MM.1S (cell line): ENCODE measurements around the gene ITPR1.

Source experiments
- EZH2 ChIP-seq: fragments of 300-600 bp; sonication (generic); optimal IDR thresholded peaks from 2 replicates; pipeline ENCODE3; 2017; ENCODE audit warnings: low read depth, mild to moderate bottlenecking, antibody characterized with exemption, low read length, mixed read lengths
- EZH2phosphoT487 ChIP-seq: fragments of 300-600 bp; sonication (generic); IDR thresholded peaks from 2 replicates; pipeline ENCODE4 v1.6.1; 2018; ENCODE audit warnings: antibody characterized with exemption, low read length
- TF ChIP-seq, protein P1 (sequence below): fragments of 300-600 bp; sonication (generic); IDR thresholded peaks from 2 replicates; pipeline ENCODE4 v1.5.1; 2016; ENCODE audit warnings: antibody characterized with exemption, low read length, mixed read lengths

DNA sequence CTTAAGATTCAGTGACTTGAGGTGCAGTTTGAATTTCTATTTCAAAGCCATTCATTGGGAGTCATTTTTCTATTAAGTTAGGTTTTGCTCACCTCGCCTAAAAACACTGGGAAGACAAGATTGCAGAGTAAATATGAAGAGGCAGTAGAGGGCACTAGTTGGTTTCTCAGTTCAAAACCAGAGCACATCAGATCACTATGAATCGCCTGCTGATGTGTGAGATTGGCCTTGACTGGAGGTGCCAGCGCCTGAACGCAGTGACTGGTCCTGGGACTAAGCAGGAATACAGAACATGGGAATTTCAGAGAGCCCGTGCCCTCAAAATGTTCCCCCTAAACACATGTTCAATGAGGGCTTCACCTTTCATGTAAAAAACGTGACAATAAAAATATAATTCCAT, 229.0 kb downstream of the ITPR1 start:
- TF ChIP-seq EZH2phosphoT487 (no peak), EZH2 (no peak)
- TF ChIP-seq, protein P1, sequence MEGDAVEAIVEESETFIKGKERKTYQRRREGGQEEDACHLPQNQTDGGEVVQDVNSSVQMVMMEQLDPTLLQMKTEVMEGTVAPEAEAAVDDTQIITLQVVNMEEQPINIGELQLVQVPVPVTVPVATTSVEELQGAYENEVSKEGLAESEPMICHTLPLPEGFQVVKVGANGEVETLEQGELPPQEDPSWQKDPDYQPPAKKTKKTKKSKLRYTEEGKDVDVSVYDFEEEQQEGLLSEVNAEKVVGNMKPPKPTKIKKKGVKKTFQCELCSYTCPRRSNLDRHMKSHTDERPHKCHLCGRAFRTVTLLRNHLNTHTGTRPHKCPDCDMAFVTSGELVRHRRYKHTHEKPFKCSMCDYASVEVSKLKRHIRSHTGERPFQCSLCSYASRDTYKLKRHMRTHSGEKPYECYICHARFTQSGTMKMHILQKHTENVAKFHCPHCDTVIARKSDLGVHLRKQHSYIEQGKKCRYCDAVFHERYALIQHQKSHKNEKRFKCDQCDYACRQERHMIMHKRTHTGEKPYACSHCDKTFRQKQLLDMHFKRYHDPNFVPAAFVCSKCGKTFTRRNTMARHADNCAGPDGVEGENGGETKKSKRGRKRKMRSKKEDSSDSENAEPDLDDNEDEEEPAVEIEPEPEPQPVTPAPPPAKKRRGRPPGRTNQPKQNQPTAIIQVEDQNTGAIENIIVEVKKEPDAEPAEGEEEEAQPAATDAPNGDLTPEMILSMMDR, result peak; percentile 35
